HUES64 (cell line): ENCODE data around the gene PGAP6.
"Not testable (repeated sequence)": the region's sequence is repeated elsewhere in the genome, so short reads cannot be mapped to it uniquely, and the experiment has no call there.

Experiments
- H3K27ac ChIP-seq: 2 replicates; pipeline ENCODE4 v1.7.0; 2013; ENCODE audit warnings: low read depth, low read length, inconsistent platforms
- H3K27me3 ChIP-seq: 2 replicates; pipeline ENCODE4 v1.6.1; 2013; ENCODE audit warnings: mild to moderate bottlenecking, low read length; ENCODE audit not compliant: insufficient read depth
- H3K36me3 ChIP-seq: 2 replicates; pipeline ENCODE4 v1.6.1; 2013; ENCODE audit warnings: mild to moderate bottlenecking, low read length; ENCODE audit not compliant: insufficient read depth
- H3K4me1 ChIP-seq: 2 replicates; pipeline ENCODE4 v1.6.1; 2013; ENCODE audit warnings: mild to moderate bottlenecking, low read length, moderate library complexity; ENCODE audit not compliant: insufficient read depth
- H3K4me3 ChIP-seq: 2 replicates; pipeline ENCODE4 v1.5.1; 2013; ENCODE audit warnings: mild to moderate bottlenecking, low read length, moderate library complexity
- H3K9ac ChIP-seq: 2 replicates; pipeline ENCODE4 v1.6.1; 2013; ENCODE audit warnings: mild to moderate bottlenecking, low read depth, low read length
- H3K9me3 ChIP-seq: 2 replicates; pipeline ENCODE4 v1.6.1; 2013; ENCODE audit warnings: low read depth, low read length; ENCODE audit not compliant: insufficient read depth
- WGBS: fragments of 150-250, 120-280 bp; methylation state at CpG from one replicate; pipeline ENCODE4 v1.1.7; 2013; ENCODE audit warnings: missing lambda C conversion rate; 5-methylcytosine and 5-hydroxymethylcytosine counted together

Gene PGAP6

GRCh38 chr16:363110-363765, 18.5 kb downstream of the PGAP6 start:
- 83% methylated on average over 20 of the region's 20 CpGs for WGBS
- no peak overlapping the region for H3K9ac ChIP-seq
- H3K36me3 ChIP-seq, result peaks cover 18% of the 10 kb centered on the region
- no peaks in the 10 kb centered on the region for H3K27me3 ChIP-seq
- no peak overlapping the region for H3K27ac ChIP-seq
- H3K9me3 ChIP-seq, result no peaks in the 10 kb centered on the region
- no peaks in the 10 kb centered on the region for H3K4me1 ChIP-seq
- no peak overlapping the region for H3K4me3 ChIP-seq

- 83% methylated on average over 23 of the region's 24 CpGs for WGBS
- H3K4me1 ChIP-seq, H3K4me3 ChIP-seq, H3K9ac ChIP-seq, H3K27ac ChIP-seq, H3K27me3 ChIP-seq, H3K9me3 ChIP-seq: not testable (repeated sequence)
- peaks cover 12% of the 10 kb centered on the region for H3K36me3 ChIP-seq
These were observed 19.1 kb downstream of the PGAP6 start for GRCh38 chr16:362702-362999.

GRCh38 chr16:361872-362701, 19.7 kb downstream of the PGAP6 start:
- WGBS, result 53% methylated on average over 30 of the region's 30 CpGs
- no peak overlapping the region for H3K9ac ChIP-seq
- H3K9me3 ChIP-seq, result no peaks in the 10 kb centered on the region
- no peak overlapping the region for H3K27ac ChIP-seq
- peaks cover 7% of the 10 kb centered on the region for H3K36me3 ChIP-seq
- no peaks in the 10 kb centered on the region for H3K4me1 ChIP-seq
- H3K4me3 ChIP-seq, result no peak overlapping the region
- no peaks in the 10 kb centered on the region for H3K27me3 ChIP-seq

GRCh38 chr16:361341-361871, 20.4 kb downstream of the PGAP6 start:
- no peak overlapping the region for H3K9ac ChIP-seq
- no peak overlapping the region for H3K27ac ChIP-seq
- H3K4me1 ChIP-seq, result no peaks in the 10 kb centered on the region
- WGBS, result 90% methylated on average over 30 of the region's 30 CpGs
- H3K36me3 ChIP-seq, result no peaks in the 10 kb centered on the region
- H3K4me3 ChIP-seq, result no peak overlapping the region
- H3K27me3 ChIP-seq, result no peaks in the 10 kb centered on the region
- H3K9me3 ChIP-seq, result no peaks in the 10 kb centered on the region

- Histone ChIP-seq H3K9ac (no peak overlapping the region), H3K36me3 (no peaks in the 10 kb centered on the region), H3K27me3 (no peaks in the 10 kb centered on the region), H3K4me3 (no peak overlapping the region), H3K27ac (no peak overlapping the region), H3K9me3 (no peaks in the 10 kb centered on the region), H3K4me1 (no peaks in the 10 kb centered on the region)
- 95% methylated on average over 47 of the region's 47 CpGs for WGBS
These were observed 21.0 kb downstream of the PGAP6 start for GRCh38 chr16:360698-361336.

GRCh38 chr16:359871-360697, 21.7 kb downstream of the PGAP6 start:
- WGBS, result 93% methylated on average over 47 of the region's 47 CpGs
- Histone ChIP-seq H3K4me3 (no peak overlapping the region), H3K27me3 (no peaks in the 10 kb centered on the region), H3K4me1 (no peaks in the 10 kb centered on the region), H3K9ac (no peak overlapping the region), H3K27ac (no peak overlapping the region), H3K9me3 (no peaks in the 10 kb centered on the region), H3K36me3 (no peaks in the 10 kb centered on the region)

- no peaks in the 10 kb centered on the region for H3K4me1 ChIP-seq
- WGBS, result 93% methylated on average over 19 of the region's 19 CpGs
- no peaks in the 10 kb centered on the region for H3K9me3 ChIP-seq
- no peak overlapping the region for H3K4me3 ChIP-seq
- no peak overlapping the region for H3K27ac ChIP-seq
- no peaks in the 10 kb centered on the region for H3K36me3 ChIP-seq
- no peaks in the 10 kb centered on the region for H3K27me3 ChIP-seq
- no peak overlapping the region for H3K9ac ChIP-seq
These were observed 22.6 kb downstream of the PGAP6 start for GRCh38 chr16:359067-359763.

- no peaks in the 10 kb centered on the region for H3K27me3 ChIP-seq
- H3K9me3 ChIP-seq, result no peaks in the 10 kb centered on the region
- H3K36me3 ChIP-seq, result no peaks in the 10 kb centered on the region
- no peak overlapping the region for H3K4me3 ChIP-seq
- no peak overlapping the region for H3K9ac ChIP-seq
- WGBS, result 82% methylated on average over 11 of the region's 12 CpGs
- H3K4me1 ChIP-seq, result no peaks in the 10 kb centered on the region
- H3K27ac ChIP-seq, result no peak overlapping the region
These were observed 25.0 kb downstream of the PGAP6 start for GRCh38 chr16:356741-357140.

- Histone ChIP-seq H3K36me3 (peaks cover 7% of the 10 kb centered on the region), H3K4me1 (no peaks in the 10 kb centered on the region), H3K4me3 (no peak overlapping the region), H3K9ac (no peak overlapping the region), H3K27ac (no peak overlapping the region), H3K9me3 (no peaks in the 10 kb centered on the region), H3K27me3 (no peaks in the 10 kb centered on the region)
- WGBS, result 93% methylated on average over 10 of the region's 10 CpGs
These were observed 26.8 kb downstream of the PGAP6 start for GRCh38 chr16:354971-355461.

- Histone ChIP-seq H3K27ac (no peak overlapping the region), H3K36me3 (peaks cover 11% of the 10 kb centered on the region), H3K27me3 (no peaks in the 10 kb centered on the region), H3K4me1 (no peaks in the 10 kb centered on the region), H3K4me3 (no peak overlapping the region), H3K9ac (no peak overlapping the region), H3K9me3 (no peaks in the 10 kb centered on the region)
- 93% methylated on average over 12 of the region's 12 CpGs for WGBS
These were observed 27.4 kb downstream of the PGAP6 start for GRCh38 chr16:354291-354881.
